ENCODE measurements around the gene CCDC195.

DNA sequence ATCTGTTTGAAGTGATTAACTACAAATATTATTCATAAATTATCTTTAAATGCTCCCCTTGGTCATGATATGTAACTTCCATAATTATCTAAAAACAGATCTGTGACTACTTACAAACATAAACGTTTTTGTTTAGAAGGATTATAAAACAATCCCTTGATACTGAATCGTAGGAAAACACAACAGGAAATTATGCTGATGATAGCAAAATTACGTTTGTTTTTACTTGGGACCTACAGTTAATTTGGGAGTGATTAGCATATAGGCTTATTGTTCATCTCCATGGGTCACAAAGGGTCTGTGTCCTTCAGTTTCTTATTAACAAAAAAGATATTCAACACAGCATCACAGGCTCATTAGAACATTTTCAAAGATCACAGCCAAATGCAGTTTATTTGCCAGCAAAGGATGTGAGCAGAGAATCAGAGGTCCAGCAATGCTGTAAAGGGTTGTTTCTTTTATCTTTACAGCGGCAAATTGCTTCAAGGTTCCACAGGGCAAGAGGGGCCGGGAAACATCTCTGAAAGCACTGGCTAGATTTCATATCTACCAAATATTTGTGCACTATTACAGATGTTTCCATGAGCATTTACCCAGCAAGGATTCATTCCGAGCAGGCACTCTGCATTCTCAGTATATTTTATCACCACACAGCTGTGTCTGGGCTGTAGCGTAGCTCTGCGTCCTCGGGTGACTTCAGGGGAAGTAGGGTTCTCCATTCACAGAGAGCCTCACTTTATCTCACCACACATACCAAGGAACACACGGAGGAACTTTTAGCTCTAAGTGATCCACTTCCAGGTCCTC, 4.1 kb downstream of the CCDC195 start:
- TF ChIP-seq, protein P1, sequence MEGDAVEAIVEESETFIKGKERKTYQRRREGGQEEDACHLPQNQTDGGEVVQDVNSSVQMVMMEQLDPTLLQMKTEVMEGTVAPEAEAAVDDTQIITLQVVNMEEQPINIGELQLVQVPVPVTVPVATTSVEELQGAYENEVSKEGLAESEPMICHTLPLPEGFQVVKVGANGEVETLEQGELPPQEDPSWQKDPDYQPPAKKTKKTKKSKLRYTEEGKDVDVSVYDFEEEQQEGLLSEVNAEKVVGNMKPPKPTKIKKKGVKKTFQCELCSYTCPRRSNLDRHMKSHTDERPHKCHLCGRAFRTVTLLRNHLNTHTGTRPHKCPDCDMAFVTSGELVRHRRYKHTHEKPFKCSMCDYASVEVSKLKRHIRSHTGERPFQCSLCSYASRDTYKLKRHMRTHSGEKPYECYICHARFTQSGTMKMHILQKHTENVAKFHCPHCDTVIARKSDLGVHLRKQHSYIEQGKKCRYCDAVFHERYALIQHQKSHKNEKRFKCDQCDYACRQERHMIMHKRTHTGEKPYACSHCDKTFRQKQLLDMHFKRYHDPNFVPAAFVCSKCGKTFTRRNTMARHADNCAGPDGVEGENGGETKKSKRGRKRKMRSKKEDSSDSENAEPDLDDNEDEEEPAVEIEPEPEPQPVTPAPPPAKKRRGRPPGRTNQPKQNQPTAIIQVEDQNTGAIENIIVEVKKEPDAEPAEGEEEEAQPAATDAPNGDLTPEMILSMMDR (IDR thresholded peaks at IDR 0.05; ENCODE audit: low read depth, low read length): no peak
- TF ChIP-seq POLR2A (IDR thresholded peaks at IDR 0.05; ENCODE audit: extremely low read depth, insufficient read length) (no peak), MAX (IDR thresholded peaks at IDR 0.05; ENCODE audit: low read depth, low read length) (no peak), MYC (IDR thresholded peaks at IDR 0.05; ENCODE audit: low read depth, low read length) (no peak)

Data from NB4 (cell line).